AG04449 (cell line): ENCODE results near the gene DDX5.

Experiments used
- CTCF ChIA-PET: fragments of 350-600 bp; formaldehyde crosslinking; extraction: SDS; loops from one replicate; lab custom pipeline; 2021; ENCODE audit warnings: antibody characterized with exemption; lab: Yijun Ruan, JAX
- POLR2A ChIA-PET: fragments of 400-600, 350-600 bp; formaldehyde crosslinking; extraction: SDS; loops from one replicate; lab custom pipeline; 2020; ENCODE audit warnings: antibody characterized with exemption, inconsistent platforms; lab: Yijun Ruan, JAX
- DNase-seq: peaks from one replicate; pipeline ENCODE4 v3.0.0-alpha.2; 2010; ENCODE audit warnings: low read depth, low spot score
- H3K4me3 ChIP-seq: 2 replicates; pipeline ENCODE4 v1.5.1; 2011; ENCODE audit warnings: low read depth, mild to moderate bottlenecking, control low read depth, low read length
- CTCF ChIP-seq: IDR thresholded peaks from one replicate; pipeline ENCODE4 v1.5.1; 2011; ENCODE audit warnings: mild to moderate bottlenecking, moderate library complexity, low read length, control low read depth, inconsistent platforms; ENCODE audit not compliant: insufficient read depth; ENCODE audit errors: missing control alignments

Gene DDX5

GRCh38 chr17:64503341-64503740 lies 2.7 kb downstream of the DDX5 start:
- POLR2A ChIA-PET: interaction anchor here (1.0 kb wide), 1 partner anchor 201 kb away, joined by 3 read pairs; no protein-coding TSS in a partner anchor
- no peak for TF ChIP-seq CTCF
- CTCF ChIA-PET: interaction anchor here (0.8 to 8.5 kb wide), 5 partner anchors 10 to 183 kb away, joined by 3 to 88 read pairs (median 4); partner anchors contain the start of gene POLG2
- DNase-seq: no peak
- no peak overlapping the region; the same call in none of the 2 replicates for H3K4me3 ChIP-seq

- no peak overlapping the region for H3K4me3 ChIP-seq
- POLR2A ChIA-PET: no interaction called here
- TF ChIP-seq CTCF: no peak
- CTCF ChIA-PET: interaction anchor here (0.8 to 8.5 kb wide), 5 partner anchors 10 to 182 kb away, joined by 3 to 88 read pairs (median 4); partner anchors contain the start of gene POLG2
- no peak for DNase-seq
These were observed 3.3 kb downstream of the DDX5 start for GRCh38 chr17:64502809-64503208.

GRCh38 chr17:64502021-64502420 lies 4.1 kb downstream of the DDX5 start:
- H3K4me3 ChIP-seq: no peak overlapping the region
- POLR2A ChIA-PET: interaction anchor here (0.6 kb wide), 1 partner anchor 80 kb away, joined by 3 read pairs; no protein-coding TSS in a partner anchor
- no peak for DNase-seq
- CTCF ChIA-PET: interaction anchor here (1.2 to 8.5 kb wide), 3 partner anchors 9 to 181 kb away, joined by 3 to 88 read pairs (median 78); partner anchors contain the start of gene POLG2
- no peak for TF ChIP-seq CTCF

GRCh38 chr17:64500862-64501765 lies 5.0 kb downstream of the DDX5 start:
- no peak for TF ChIP-seq CTCF
- H3K4me3 ChIP-seq: no peak overlapping the region
- ChIA-PET CTCF (interaction anchor here (7.4 to 13.0 kb wide), 3 partner anchors 8 to 80 kb away, joined by 78 to 451 read pairs (median 88); partner anchors contain the start of gene POLG2), POLR2A (no interaction called here)
- DNase-seq: no peak

GRCh38 chr17:64500487-64500859 lies 5.6 kb downstream of the DDX5 start:
- POLR2A ChIA-PET: interaction anchor here (0.5 kb wide), 1 partner anchor 147 kb away, joined by 3 read pairs; no protein-coding TSS in a partner anchor

More at GRCh38 chr17:64500487-64500859, 5.6 kb downstream of the DDX5 start:
- no peak overlapping the region for H3K4me3 ChIP-seq
- no peak for TF ChIP-seq CTCF
- DNase-seq: no peak
- CTCF ChIA-PET: interaction anchor here (8.5 to 13.0 kb wide), 2 partner anchors 7 to 79 kb away, joined by 78 to 451 read pairs; partner anchors contain the start of gene POLG2
